Bronchial epithelial cell (primary cell): ENCODE data around the gene C3. TPM values are rescaled to one million over a fixed set of nuclear protein-coding genes. Genes with fewer than 3 reads are reported as not detected.
A peak's percentile ranks its signal among the peaks of the same experiment; 100 is the strongest.

ENCODE experiments used
- DNase-seq: peaks from one replicate; pipeline ENCODE4 v3.0.0-alpha.2; 2010; ENCODE audit warnings: low read depth
- FAIRE-seq: peaks from 2 replicates; lab custom pipeline; 2011; peaks lifted over from hg19 to GRCh38; lab: Jason Lieb, UNC
- H3K27me3 ChIP-seq: 2 replicates; pipeline ENCODE4 v1.5.1; 2011; ENCODE audit warnings: low read length; ENCODE audit not compliant: control insufficient read depth, insufficient read depth
- H3K36me3 ChIP-seq: 2 replicates; pipeline ENCODE4 v1.5.1; 2011; ENCODE audit warnings: low read length; ENCODE audit not compliant: control insufficient read depth, insufficient read depth
- H3K4me3 ChIP-seq: 2 replicates; pipeline ENCODE4 v1.5.1; 2011; ENCODE audit warnings: mild to moderate bottlenecking, low read depth, low read length, control low read depth
- CTCF ChIP-seq: IDR thresholded peaks from 2 replicates; pipeline ENCODE4 v1.5.1; 2011; ENCODE audit warnings: mild to moderate bottlenecking, moderate library complexity, low read length, control low read depth, inconsistent platforms; ENCODE audit not compliant: insufficient read depth, severe bottlenecking
- total RNA-seq: library from RNA; depleted of rRNA; stranded (reverse); fragments of >200 nt; gene quantifications from 2 replicates; pipeline ENCODE4 v1.2.1, GENCODE V29; 2014

Gene C3
- total RNA-seq, 1 donor from 2014 or later = 1.3 TPM

DNA sequence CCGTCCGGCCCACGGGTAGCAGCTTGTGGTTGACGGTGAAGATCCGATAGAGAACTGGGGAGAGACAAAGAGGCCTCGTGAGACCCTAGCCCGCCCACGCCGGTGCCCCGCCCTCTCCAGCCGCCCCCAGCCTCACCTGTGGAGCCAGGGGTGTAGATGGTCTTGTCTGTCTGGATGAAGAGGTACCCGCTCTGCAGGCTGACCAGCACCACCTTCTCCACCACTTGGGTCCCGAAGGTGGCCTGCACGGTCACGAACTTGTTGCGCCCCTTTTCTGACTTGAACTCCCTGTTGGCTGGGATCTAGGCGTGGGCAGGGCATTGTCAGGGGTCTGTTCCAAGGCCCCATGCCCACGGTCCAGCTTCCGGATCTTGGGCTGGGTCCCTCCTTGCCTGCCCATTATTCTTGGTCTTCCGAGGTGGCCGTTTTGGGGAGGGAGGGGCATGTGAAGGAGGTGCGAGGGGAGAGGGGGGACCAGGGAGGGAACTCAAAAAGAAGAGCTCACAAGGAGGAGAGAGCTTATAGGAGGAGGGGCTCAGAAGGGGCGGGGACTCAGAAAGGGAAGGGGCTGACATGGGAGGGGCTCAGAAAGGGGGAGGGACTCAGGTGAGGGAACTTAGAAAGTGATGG, 2.2 kb downstream of the C3 start:
- no peak for FAIRE-seq
- no peak for DNase-seq
- TF ChIP-seq CTCF = no peak
- Histone ChIP-seq H3K4me3 (no peak overlapping the region), H3K27me3 (no peaks in the 10 kb centered on the region), H3K36me3 (no peaks in the 10 kb centered on the region)

- H3K27me3 ChIP-seq = no peaks in the 10 kb centered on the region
- no peaks in the 10 kb centered on the region for H3K36me3 ChIP-seq
- no peak for DNase-seq
- TF ChIP-seq CTCF = no peak
- H3K4me3 ChIP-seq = no peak overlapping the region
- peak; percentile 96 for FAIRE-seq
Measured at GRCh38 chr19:6717441-6717971, 2.9 kb downstream of the C3 start.

DNA sequence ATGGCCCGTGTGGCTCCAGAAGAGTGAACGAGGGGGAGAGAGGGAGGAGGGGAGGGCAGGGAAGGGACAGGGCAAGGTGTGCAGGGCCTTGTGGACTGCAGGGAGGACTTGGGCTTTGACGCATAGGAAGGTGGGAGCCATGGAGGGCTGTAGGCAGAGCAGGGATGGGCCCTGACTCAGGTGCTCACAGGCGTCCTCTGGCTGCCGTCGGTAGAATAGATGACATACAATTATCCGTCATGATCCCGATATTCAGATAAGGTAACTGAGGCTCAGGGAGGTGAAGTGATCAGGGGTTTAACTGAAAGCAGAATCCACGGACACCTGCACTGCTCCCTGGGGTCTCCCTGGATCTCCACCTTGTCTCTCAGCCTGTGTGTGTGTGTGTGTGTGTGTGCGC, 3.4 kb downstream of the C3 start:
- no peaks in the 10 kb centered on the region for H3K36me3 ChIP-seq
- no peaks in the 10 kb centered on the region for H3K27me3 ChIP-seq
- DNase-seq (no peak), FAIRE-seq (no peak)
- no peak overlapping the region for H3K4me3 ChIP-seq
- TF ChIP-seq CTCF = peak; percentile 11

- H3K27me3 ChIP-seq = no peaks in the 10 kb centered on the region
- H3K36me3 ChIP-seq = no peaks in the 10 kb centered on the region
- no peak overlapping the region for H3K4me3 ChIP-seq
- DNase-seq (no peak), FAIRE-seq (no peak)
- TF ChIP-seq CTCF = no peak
Measured at GRCh38 chr19:6716610-6716970, 3.9 kb downstream of the C3 start.

DNA sequence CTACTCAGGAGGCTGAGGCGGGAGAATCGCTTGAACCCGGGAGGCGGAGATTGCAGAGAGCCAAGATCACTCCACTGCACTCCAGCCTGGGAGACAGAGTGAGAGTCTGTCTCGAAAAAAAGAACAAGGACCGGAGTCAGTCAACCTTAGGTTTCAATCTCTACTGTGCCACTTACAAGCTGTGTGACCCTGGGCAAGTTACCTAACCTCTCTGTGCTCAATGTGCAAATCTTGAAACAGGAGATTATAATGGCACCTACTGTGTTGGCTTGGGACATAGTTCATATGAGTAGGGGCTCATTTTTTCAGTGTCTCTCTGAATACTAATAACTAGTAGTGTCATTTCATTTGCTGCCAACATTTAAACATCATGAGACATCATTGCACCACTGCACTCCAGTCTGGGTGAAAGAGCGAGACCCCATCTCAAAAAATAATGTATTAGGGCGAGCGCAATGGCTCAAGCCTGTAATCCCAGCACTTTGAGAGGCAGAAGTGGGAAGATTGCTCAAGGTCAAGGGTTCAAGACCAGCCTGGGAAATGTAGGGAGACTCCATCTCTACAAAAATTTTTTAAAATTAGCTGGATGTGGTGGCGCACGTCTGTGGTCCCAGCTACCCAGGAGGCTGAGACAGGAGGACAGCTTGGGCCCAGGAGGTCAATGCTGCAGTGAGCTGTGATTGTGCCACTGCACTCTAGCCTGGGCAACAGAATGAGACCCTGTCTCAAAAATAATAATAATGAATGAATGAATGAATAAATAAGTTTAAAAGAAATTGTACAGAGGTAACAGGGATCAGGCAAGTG, 5.5 kb downstream of the C3 start:
- no peak for FAIRE-seq
- Histone ChIP-seq H3K4me3 (no peak overlapping the region), H3K36me3 (no peaks in the 10 kb centered on the region), H3K27me3 (no peaks in the 10 kb centered on the region)
- DNase-seq = no peak
- TF ChIP-seq CTCF = no peak
